Calu3 (cell line): ENCODE measurements around the gene DUS2. TPM values are rescaled to one million over a fixed set of nuclear protein-coding genes. Genes with fewer than 3 reads are reported as not detected.

ENCODE experiments used
- BruUV-seq: library from RNA; stranded (reverse); fragments of 400-500 nt; replicated peaks from 2 replicates; lab custom pipeline; 2021; lab: Mats Ljungman, UMichigan
- CTCF ChIA-PET: fragments of 300-600 bp; sonication (Branson Sonifier 250); formaldehyde crosslinking; loops from one replicate; lab custom pipeline; 2022; ENCODE audit warnings: antibody characterized with exemption; lab: Charles Lee
- DNase-seq: peaks from one replicate; pipeline ENCODE4 v3.0.0; 2022
- H3K27ac Mint-ChIP-seq: one replicate; pipeline ENCODE4 v1.8.0; 2022; ENCODE audit warnings: mixed read lengths; ENCODE audit not compliant: unreplicated experiment
- H3K27me3 Mint-ChIP-seq: one replicate; pipeline ENCODE4 v1.8.0; 2022; ENCODE audit warnings: mixed read lengths; ENCODE audit not compliant: unreplicated experiment
- H3K36me3 Mint-ChIP-seq: one replicate; pipeline ENCODE4 v1.8.0; 2022; ENCODE audit warnings: mild to moderate bottlenecking, moderate library complexity, mixed read lengths; ENCODE audit not compliant: insufficient read depth, unreplicated experiment
- H3K4me1 Mint-ChIP-seq: one replicate; pipeline ENCODE4 v1.8.0; 2022; ENCODE audit warnings: mild to moderate bottlenecking, low read depth, mixed read lengths; ENCODE audit not compliant: unreplicated experiment
- H3K4me3 Mint-ChIP-seq: one replicate; pipeline ENCODE4 v1.8.0; 2022; ENCODE audit warnings: mild to moderate bottlenecking, low read depth, moderate library complexity, mixed read lengths; ENCODE audit not compliant: unreplicated experiment
- H3K9me3 Mint-ChIP-seq: one replicate; pipeline ENCODE4 v1.8.0; 2022; ENCODE audit warnings: low read depth, mixed read lengths; ENCODE audit not compliant: unreplicated experiment
- CTCF ChIP-seq: fragments of 200-600 bp; IDR thresholded peaks from one replicate; pipeline ENCODE4 v1.8.0; 2022; ENCODE audit warnings: antibody characterized with exemption; ENCODE audit not compliant: unreplicated experiment
- intact Hi-C: fragments of 100-400 bp; cut with micrococcal nuclease; formaldehyde crosslinking; loops from one replicate; pipeline ENCODE4 v1.10.0; 2022; ENCODE audit not compliant: unreplicated experiment
- total RNA-seq: library from RNA; stranded (reverse); gene quantifications from 2 replicates; pipeline ENCODE4 v1.2.3, GENCODE V29; 2022

DUS2 gene
- total RNA-seq, 1 experiment from 2014 or later, result 33.5 TPM

- TF ChIP-seq CTCF, result no peak
- no peaks in the 10 kb centered on the region for H3K27me3 Mint-ChIP-seq
- peaks cover 10% of the 10 kb centered on the region for H3K36me3 Mint-ChIP-seq
- BruUV-seq, result no TSS peak
- H3K4me3 Mint-ChIP-seq, result no peak overlapping the region
- CTCF ChIA-PET, result interaction anchor here (1.0 kb wide), 1 partner anchor 14 kb away, joined by 3 read pairs; no protein-coding TSS in a partner anchor
- no peaks in the 10 kb centered on the region for H3K4me1 Mint-ChIP-seq
- no peak for DNase-seq
- H3K9me3 Mint-ChIP-seq, result no peaks in the 10 kb centered on the region
- intact Hi-C loops, result no loop called here
- H3K27ac Mint-ChIP-seq, result no peak overlapping the region
Observed at GRCh38 chr16:68070249-68070730, 47.2 kb downstream of the DUS2 start.

GRCh38 chr16:68070806-68071517, 47.9 kb downstream of the DUS2 start:
- BruUV-seq, result no TSS peak
- H3K4me3 Mint-ChIP-seq, result no peak overlapping the region
- no peaks in the 10 kb centered on the region for H3K4me1 Mint-ChIP-seq
- H3K27me3 Mint-ChIP-seq, result no peaks in the 10 kb centered on the region
- H3K9me3 Mint-ChIP-seq, result no peaks in the 10 kb centered on the region
- intact Hi-C loops, result no loop called here
- TF ChIP-seq CTCF, result no peak
- peaks cover 10% of the 10 kb centered on the region for H3K36me3 Mint-ChIP-seq
- H3K27ac Mint-ChIP-seq, result no peak overlapping the region
- CTCF ChIA-PET, result interaction anchor here (0.6 to 1.0 kb wide), 2 partner anchors 13 to 27 kb away, joined by 3 read pairs; no protein-coding TSS in a partner anchor
- no peak for DNase-seq

DNA sequence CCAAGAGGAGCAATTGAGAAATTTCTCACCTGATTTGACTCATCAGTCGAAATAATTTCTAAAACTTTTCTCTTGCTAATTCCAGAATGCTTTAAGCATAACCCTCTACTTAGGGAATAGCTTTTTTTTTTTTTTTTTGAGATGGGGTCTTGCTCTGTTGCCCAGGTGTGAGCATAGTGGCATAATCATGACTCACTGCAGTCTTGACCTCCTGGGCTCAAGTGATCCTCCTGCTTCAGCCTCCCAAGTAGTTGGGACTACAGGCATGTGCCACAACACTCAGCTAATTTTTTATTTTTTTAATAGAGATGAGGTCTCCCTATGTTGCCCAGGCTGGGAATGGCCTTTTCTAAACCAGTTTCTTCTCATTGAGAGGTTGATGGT, 48.4 kb downstream of the DUS2 start:
- no peak for DNase-seq
- Mint-ChIP-seq H3K36me3 (peaks cover 15% of the 10 kb centered on the region), H3K27me3 (no peaks in the 10 kb centered on the region), H3K9me3 (no peaks in the 10 kb centered on the region), H3K4me3 (no peak overlapping the region), H3K4me1 (no peaks in the 10 kb centered on the region), H3K27ac (no peak overlapping the region)
- CTCF ChIA-PET, result interaction anchor here (0.5 to 0.7 kb wide), 3 partner anchors 28 to 172 kb away, joined by 3 to 9 read pairs (median 3); no protein-coding TSS in a partner anchor
- intact Hi-C loops, result no loop called here
- no peak for TF ChIP-seq CTCF
- BruUV-seq, result no TSS peak

GRCh38 chr16:68072038-68072695, 49.1 kb downstream of the DUS2 start:
- no peak for TF ChIP-seq CTCF
- BruUV-seq, result no TSS peak
- no peaks in the 10 kb centered on the region for H3K4me1 Mint-ChIP-seq
- H3K27ac Mint-ChIP-seq, result no peak overlapping the region
- no peaks in the 10 kb centered on the region for H3K27me3 Mint-ChIP-seq
- intact Hi-C loops, result no loop called here
- CTCF ChIA-PET, result interaction anchor here (0.5 to 0.7 kb wide), 3 partner anchors 99 to 484 kb away, joined by 3 to 9 read pairs (median 4); no protein-coding TSS in a partner anchor
- H3K9me3 Mint-ChIP-seq, result no peaks in the 10 kb centered on the region
- H3K4me3 Mint-ChIP-seq, result no peak overlapping the region
- no peak for DNase-seq
- peaks cover 17% of the 10 kb centered on the region for H3K36me3 Mint-ChIP-seq
